ENCODE data around the gene DEUP1.

DNA sequence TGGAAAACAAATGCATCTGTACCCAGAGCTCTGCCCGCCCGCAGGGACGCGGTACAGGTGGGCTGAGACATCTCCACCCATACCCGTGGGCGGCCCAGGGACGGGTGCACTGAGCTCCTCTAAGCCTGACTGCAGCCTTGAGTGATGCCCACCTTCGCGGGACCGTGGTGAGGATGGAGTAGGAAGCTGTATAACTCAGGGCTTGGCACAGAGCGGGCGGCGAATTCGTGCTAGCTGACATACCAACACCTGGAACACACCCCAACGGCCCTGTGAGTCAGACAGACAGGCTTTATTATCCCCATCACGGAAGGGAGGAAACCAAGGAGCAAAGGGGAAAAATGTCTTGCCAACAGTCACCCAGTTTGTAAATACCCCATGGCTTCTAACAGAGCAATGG is 150.7 kb downstream of the DEUP1 start:
- TF ChIP-seq CTCF (IDR thresholded peaks at IDR 0.05; ENCODE audit: borderline replicate concordance, extremely low read depth, low read length, poor library complexity, severe bottlenecking) (no peak), EZH2 (IDR thresholded peaks at IDR 0.05; ENCODE audit: borderline replicate concordance, low read depth, low read length, severe bottlenecking) (no peak)

All from DND-41 (cell line).